Measurements from ENCODE around the gene LIF. TPM values are rescaled to one million over a fixed set of nuclear protein-coding genes. Genes with fewer than 3 reads are reported as not detected.

The LIF gene
- total and polyA plus RNA-seq, 2 experiments from 2014 or later, result 8.2 to 13.4 TPM

DNA sequence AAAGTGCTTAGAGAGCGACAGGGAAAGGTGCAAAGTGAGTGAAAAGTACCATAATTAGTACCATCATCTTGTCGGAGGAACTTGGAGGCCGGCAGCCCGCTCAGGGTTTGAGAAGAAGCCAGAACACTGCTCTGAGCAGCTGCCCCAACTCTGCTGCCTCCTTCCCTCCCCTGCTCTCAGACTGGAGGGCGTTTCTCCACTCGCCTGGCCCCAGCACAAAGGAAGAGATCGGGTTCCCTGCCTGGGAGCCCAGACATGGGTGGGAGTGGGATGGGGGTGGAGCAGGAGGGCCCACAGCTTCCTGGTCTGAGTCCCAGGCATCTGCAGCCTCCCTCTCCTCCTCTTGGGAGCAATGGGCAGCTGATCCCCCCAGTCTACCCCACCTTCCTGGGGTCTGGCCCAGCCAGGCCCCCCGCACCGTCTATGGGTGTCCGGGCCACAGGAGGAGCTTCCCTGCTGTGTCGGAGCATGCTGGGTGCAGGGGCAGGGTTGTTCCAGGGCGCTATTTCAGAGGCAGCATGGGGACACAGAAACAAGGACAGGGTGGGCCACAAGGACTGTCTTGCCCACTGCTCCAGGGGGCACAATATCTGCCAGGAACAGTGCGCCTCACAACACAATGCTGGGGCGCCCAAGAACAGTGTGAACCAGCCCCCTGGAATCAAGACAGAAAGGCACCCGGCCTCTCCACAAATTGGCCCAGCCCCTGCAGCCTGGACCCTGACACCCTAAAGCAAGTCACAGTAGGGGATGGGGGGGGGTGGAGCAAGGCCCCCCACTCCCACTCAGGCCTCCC lies 4.8 kb downstream of the LIF start:
- Histone ChIP-seq H3K9me3 (ENCODE audit: low read depth) (no peaks in the 10 kb centered on the region), H3K4me3 (no peak overlapping the region), H3K79me2 (no peaks in the 10 kb centered on the region), H2AFZ (no peak overlapping the region), H3K27me3 (no peaks in the 10 kb centered on the region), H4K20me1 (ENCODE audit: insufficient read depth, poor library complexity, severe bottlenecking) (no peaks in the 10 kb centered on the region), H3K27ac (peak overlapping the region; percentile 53), H3K36me3 (replicated peaks; ENCODE audit: insufficient read depth, low read depth) (no peaks in the 10 kb centered on the region), H3K9me2 (replicated peaks; ENCODE audit: insufficient read depth) (no peaks in the 10 kb centered on the region), H3K4me1 (ENCODE audit: insufficient read depth) (peaks cover 14% of the 10 kb centered on the region), H3K4me2 (no peak overlapping the region)
- no peak for DNase-seq (ENCODE audit: low spot score)
- WGBS (ENCODE audit: low lambda C conversion rate, missing lambda C conversion rate), result 80% methylated on average over 15 of the region's 15 CpGs
- TF ChIP-seq EZH2 (IDR thresholded peaks at IDR 0.05; ENCODE audit: borderline replicate concordance) (no peak), EZH2phosphoT487 (IDR thresholded peaks at IDR 0.05; ENCODE audit: low read depth, severe bottlenecking, unreplicated experiment) (no peak)
- TF ChIP-seq, protein P1, sequence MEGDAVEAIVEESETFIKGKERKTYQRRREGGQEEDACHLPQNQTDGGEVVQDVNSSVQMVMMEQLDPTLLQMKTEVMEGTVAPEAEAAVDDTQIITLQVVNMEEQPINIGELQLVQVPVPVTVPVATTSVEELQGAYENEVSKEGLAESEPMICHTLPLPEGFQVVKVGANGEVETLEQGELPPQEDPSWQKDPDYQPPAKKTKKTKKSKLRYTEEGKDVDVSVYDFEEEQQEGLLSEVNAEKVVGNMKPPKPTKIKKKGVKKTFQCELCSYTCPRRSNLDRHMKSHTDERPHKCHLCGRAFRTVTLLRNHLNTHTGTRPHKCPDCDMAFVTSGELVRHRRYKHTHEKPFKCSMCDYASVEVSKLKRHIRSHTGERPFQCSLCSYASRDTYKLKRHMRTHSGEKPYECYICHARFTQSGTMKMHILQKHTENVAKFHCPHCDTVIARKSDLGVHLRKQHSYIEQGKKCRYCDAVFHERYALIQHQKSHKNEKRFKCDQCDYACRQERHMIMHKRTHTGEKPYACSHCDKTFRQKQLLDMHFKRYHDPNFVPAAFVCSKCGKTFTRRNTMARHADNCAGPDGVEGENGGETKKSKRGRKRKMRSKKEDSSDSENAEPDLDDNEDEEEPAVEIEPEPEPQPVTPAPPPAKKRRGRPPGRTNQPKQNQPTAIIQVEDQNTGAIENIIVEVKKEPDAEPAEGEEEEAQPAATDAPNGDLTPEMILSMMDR (IDR thresholded peaks at IDR 0.05; ENCODE audit: poor library complexity), result no peak

DNA sequence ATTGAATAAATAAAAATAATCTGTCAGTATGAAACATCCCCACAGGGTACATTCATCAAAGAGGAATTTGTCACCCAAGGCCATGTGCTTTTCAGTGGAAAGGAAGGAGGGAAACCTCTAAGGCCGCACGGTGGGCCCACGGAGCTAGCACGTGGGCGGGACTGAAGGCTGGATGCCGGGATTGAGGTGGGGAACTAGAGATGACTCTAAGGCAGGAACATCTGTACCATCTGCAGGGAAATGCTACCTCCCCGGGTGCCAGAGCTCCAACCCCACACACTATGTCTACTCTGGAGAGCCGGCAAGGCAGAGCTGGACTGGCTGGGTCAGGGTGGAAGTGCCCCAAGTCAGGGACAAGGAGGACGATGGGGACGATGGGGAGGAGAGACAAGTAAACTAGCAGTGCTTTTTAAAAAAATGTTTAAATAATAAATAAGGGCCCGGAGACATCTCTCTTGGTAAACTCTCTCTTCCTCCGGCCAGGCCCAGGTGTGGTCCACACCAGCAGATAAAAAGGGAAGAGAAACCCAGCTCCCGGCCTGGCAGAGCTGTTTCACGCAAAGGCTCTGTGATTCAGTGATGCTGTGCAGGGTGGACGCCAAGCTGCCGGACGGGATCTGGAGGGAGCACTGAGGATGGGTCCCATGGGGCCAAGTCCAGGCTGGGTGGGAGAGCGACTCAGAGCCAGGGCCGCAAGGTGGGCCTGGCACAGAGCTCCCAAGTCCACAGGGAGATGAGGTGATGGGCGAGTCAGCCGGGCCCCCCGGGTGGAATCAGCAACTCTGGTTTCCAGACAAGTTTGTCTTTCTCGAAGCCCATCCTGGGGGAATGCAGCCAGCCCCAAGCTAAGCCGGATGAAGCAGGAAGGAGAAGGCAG lies 5.8 kb downstream of the LIF start:
- no peak overlapping the region for H3K4me3 ChIP-seq
- no peaks in the 10 kb centered on the region for H3K36me3 ChIP-seq (replicated peaks; ENCODE audit: insufficient read depth, low read depth)
- 91% methylated on average over 24 of the region's 24 CpGs for WGBS (ENCODE audit: low lambda C conversion rate, missing lambda C conversion rate)
- H3K79me2 ChIP-seq, result no peaks in the 10 kb centered on the region
- no peaks in the 10 kb centered on the region for H3K27me3 ChIP-seq
- peaks cover 19% of the 10 kb centered on the region for H3K4me1 ChIP-seq (ENCODE audit: insufficient read depth)
- H3K9me2 ChIP-seq (replicated peaks; ENCODE audit: insufficient read depth), result no peaks in the 10 kb centered on the region
- TF ChIP-seq, protein P1 (IDR thresholded peaks at IDR 0.05; ENCODE audit: poor library complexity), result no peak
- H3K9me3 ChIP-seq (ENCODE audit: low read depth), result no peaks in the 10 kb centered on the region
- no peak overlapping the region for H3K4me2 ChIP-seq
- DNase-seq (ENCODE audit: low spot score), result no peak
- H3K27ac ChIP-seq, result peak overlapping the region; percentile 53
- H2AFZ ChIP-seq, result no peak overlapping the region
- H4K20me1 ChIP-seq (ENCODE audit: insufficient read depth, poor library complexity, severe bottlenecking), result no peaks in the 10 kb centered on the region

DNA sequence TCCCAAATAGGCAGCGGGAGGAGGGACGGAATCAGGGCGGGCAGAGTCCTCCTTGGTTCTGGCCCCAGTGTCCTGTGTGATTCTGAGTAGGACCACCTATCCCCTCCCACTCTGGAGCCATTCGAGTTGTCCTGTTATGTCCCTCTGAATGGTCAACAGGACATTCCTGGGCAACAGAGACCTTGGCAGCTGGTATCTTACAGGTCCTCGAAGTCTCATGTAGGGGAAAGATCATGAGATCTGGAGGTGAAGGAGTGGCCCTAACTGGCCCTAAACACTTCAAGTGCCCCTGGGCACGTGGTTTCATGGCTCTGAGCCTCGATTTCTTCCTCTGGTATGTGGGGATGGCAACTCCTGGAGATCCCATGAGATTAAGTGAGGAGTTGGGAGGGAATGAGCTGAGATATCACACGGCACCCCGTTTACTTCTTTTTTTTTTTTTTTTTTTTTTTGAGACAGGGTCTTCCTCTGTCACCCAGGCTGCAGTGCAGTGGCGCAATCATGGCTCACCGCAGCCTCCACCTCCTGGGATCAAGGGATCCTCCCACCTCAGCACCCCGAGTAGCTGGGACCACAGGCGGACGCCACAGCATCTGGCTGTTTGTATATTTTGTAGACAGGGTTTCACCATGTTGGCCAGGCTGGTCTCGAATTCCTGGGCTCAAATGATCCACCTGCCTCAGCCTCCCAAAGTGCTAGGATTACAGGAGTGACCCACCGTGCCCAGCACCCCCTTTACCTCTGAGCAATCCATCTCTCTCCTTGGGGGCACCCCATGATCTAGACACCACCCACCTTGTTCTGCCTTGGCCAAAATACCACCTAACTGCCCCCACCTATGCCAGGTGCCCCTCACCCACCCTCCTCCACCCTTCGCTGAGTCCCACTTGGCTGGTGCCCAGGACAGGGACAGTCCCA lies 6.8 kb downstream of the LIF start:
- H3K27me3 ChIP-seq, result no peaks in the 10 kb centered on the region
- no peak overlapping the region for H2AFZ ChIP-seq
- no peaks in the 10 kb centered on the region for H3K9me2 ChIP-seq (replicated peaks; ENCODE audit: insufficient read depth)
- no peak overlapping the region for H3K4me2 ChIP-seq
- WGBS (ENCODE audit: low lambda C conversion rate, missing lambda C conversion rate), result 93% methylated on average over 17 of the region's 17 CpGs
- H3K4me3 ChIP-seq, result no peak overlapping the region
- H3K36me3 ChIP-seq (replicated peaks; ENCODE audit: insufficient read depth, low read depth), result no peaks in the 10 kb centered on the region
- DNase-seq (ENCODE audit: low spot score), result no peak
- H4K20me1 ChIP-seq (ENCODE audit: insufficient read depth, poor library complexity, severe bottlenecking), result no peaks in the 10 kb centered on the region
- H3K9me3 ChIP-seq (ENCODE audit: low read depth), result no peaks in the 10 kb centered on the region
- no peak overlapping the region for H3K27ac ChIP-seq
- peaks cover 22% of the 10 kb centered on the region for H3K4me1 ChIP-seq (ENCODE audit: insufficient read depth)
- TF ChIP-seq, protein P1 (IDR thresholded peaks at IDR 0.05; ENCODE audit: poor library complexity), result no peak
- no peak for TF ChIP-seq EZH2 (IDR thresholded peaks at IDR 0.05; ENCODE audit: borderline replicate concordance)
- no peak for TF ChIP-seq EZH2phosphoT487 (IDR thresholded peaks at IDR 0.05; ENCODE audit: low read depth, severe bottlenecking, unreplicated experiment)
- no peaks in the 10 kb centered on the region for H3K79me2 ChIP-seq
